ENCODE measurements around the gene SPECC1L.

- no peak for TF ChIP-seq CTCF (IDR thresholded peaks at IDR 0.05)
- no peak for TF ChIP-seq POLR2A (IDR thresholded peaks at IDR 0.05)
Observed at GRCh38 chr22:24390156-24390555, 119.5 kb downstream of the SPECC1L start.

Measured in prostate gland (tissue), 2 donors.